HEK293 (cell line): ENCODE data around the gene GJC2.
A peak's percentile ranks its signal among the peaks of the same experiment; 100 is the strongest.

Experiments used
- CTCF ChIA-PET: fragments of 350-600 bp; formaldehyde crosslinking; extraction: SDS; loops from one replicate; lab custom pipeline; 2021; ENCODE audit warnings: antibody characterized with exemption; lab: Yijun Ruan, JAX
- POLR2A ChIA-PET: fragments of 300-600 bp; formaldehyde crosslinking; extraction: SDS; loops from one replicate; lab custom pipeline; 2020; ENCODE audit warnings: antibody characterized with exemption, inconsistent platforms; lab: Yijun Ruan, JAX
- H3K27ac ChIP-seq: fragments of 200-500 bp; sonication (Bioruptor generic); 2 replicates; pipeline ENCODE4 v1.5.1; 2014; ENCODE audit warnings: low read depth, low read length, control low read depth, inconsistent platforms; ENCODE audit errors: extremely low read depth
- H3K36me3 ChIP-seq, 2 experiments: fragments of 200-500 bp in 1 of 2; sonication (Bioruptor generic) in 1 of 2; 1 replicate in 1 of 2; 2 replicates in 1 of 2; pipeline ENCODE4 v1.5.1; 2014 to 2017; ENCODE audit warnings: inconsistent platforms in 2 of 2, low read length in 2 of 2; ENCODE audit not compliant: control insufficient read depth in 2 of 2, insufficient read depth in 1 of 2
- H3K4me1 ChIP-seq: fragments of 200-500 bp; sonication (Bioruptor generic); 2 replicates; pipeline ENCODE4 v1.5.1; 2014; ENCODE audit warnings: mild to moderate bottlenecking, low read length, inconsistent platforms; ENCODE audit not compliant: control insufficient read depth, insufficient read depth
- H3K4me3 ChIP-seq: 2 replicates; pipeline ENCODE4 v1.5.1; 2011; ENCODE audit warnings: low read depth, mild to moderate bottlenecking, control low read depth, low read length, moderate library complexity
- H3K9me3 ChIP-seq: fragments of 200-500 bp; sonication (Bioruptor generic); 2 replicates; pipeline ENCODE4 v1.5.1; 2014; ENCODE audit warnings: low read depth, low read length, inconsistent platforms; ENCODE audit not compliant: control insufficient read depth, insufficient read depth
- BCL11A ChIP-seq: fragments of 450-650 bp; formaldehyde crosslinking; IDR thresholded peaks from 2 replicates; pipeline ENCODE4 v1.5.1; 2016; ENCODE audit warnings: low read depth, missing biosample characterization, missing genetic modification characterization
- BCL11B ChIP-seq: fragments of 450-650 bp; formaldehyde crosslinking; IDR thresholded peaks from 2 replicates; pipeline ENCODE4 v1.5.1; 2016; ENCODE audit warnings: low read depth, missing biosample characterization, missing genetic modification characterization
- GLIS1 ChIP-seq: fragments of 450-650 bp; formaldehyde crosslinking; IDR thresholded peaks from 2 replicates; pipeline ENCODE4 v1.5.1; 2016; ENCODE audit warnings: missing biosample characterization, missing genetic modification characterization
- GLIS2 ChIP-seq: fragments of 450-650 bp; formaldehyde crosslinking; IDR thresholded peaks from 2 replicates; pipeline ENCODE4 v1.5.1; 2016; ENCODE audit warnings: missing biosample characterization, missing genetic modification characterization
- KLF7 ChIP-seq: fragments of 450-650 bp; formaldehyde crosslinking; IDR thresholded peaks from 2 replicates; pipeline ENCODE4 v1.5.1; 2016; ENCODE audit warnings: missing biosample characterization, missing genetic modification characterization, borderline replicate concordance
- SP2 ChIP-seq: fragments of 450-650 bp; formaldehyde crosslinking; IDR thresholded peaks from 2 replicates; pipeline ENCODE4 v1.5.1; 2016; ENCODE audit warnings: missing biosample characterization, missing genetic modification characterization
- SP7 ChIP-seq: fragments of 450-650 bp; formaldehyde crosslinking; IDR thresholded peaks from 2 replicates; pipeline ENCODE4 v1.5.1; 2016; ENCODE audit warnings: missing biosample characterization, missing genetic modification characterization
- ZBTB11 ChIP-seq: fragments of 450-650 bp; formaldehyde crosslinking; conservative IDR thresholded peaks from 2 replicates; pipeline ENCODE4 v1.5.1; 2016; ENCODE audit warnings: low read depth, missing biosample characterization, missing genetic modification characterization
- ZBTB20 ChIP-seq: fragments of 450-650 bp; formaldehyde crosslinking; IDR thresholded peaks from 2 replicates; pipeline ENCODE4 v1.5.1; 2016; ENCODE audit warnings: missing biosample characterization, missing genetic modification characterization
- ZBTB21 ChIP-seq: fragments of 450-650 bp; formaldehyde crosslinking; IDR thresholded peaks from 2 replicates; pipeline ENCODE4 v1.5.1; 2017; ENCODE audit warnings: missing biosample characterization, missing genetic modification characterization
- ZBTB8A ChIP-seq: fragments of 450-650 bp; formaldehyde crosslinking; IDR thresholded peaks from 2 replicates; pipeline ENCODE4 v1.5.1; 2016; ENCODE audit warnings: missing biosample characterization, missing genetic modification characterization
- ZIC2 ChIP-seq: fragments of 450-650 bp; formaldehyde crosslinking; IDR thresholded peaks from 2 replicates; pipeline ENCODE4 v1.5.1; 2016; ENCODE audit warnings: missing biosample characterization, missing genetic modification characterization
- ZNF10 ChIP-seq: fragments of 450-650 bp; formaldehyde crosslinking; IDR thresholded peaks from 2 replicates; pipeline ENCODE4 v1.5.1; 2017; ENCODE audit warnings: missing biosample characterization, missing genetic modification characterization
- ZNF18 ChIP-seq: fragments of 450-650 bp; formaldehyde crosslinking; IDR thresholded peaks from 2 replicates; pipeline ENCODE4 v1.5.1; 2016; ENCODE audit warnings: missing biosample characterization, missing genetic modification characterization
- ZNF335 ChIP-seq: fragments of 450-650 bp; formaldehyde crosslinking; conservative IDR thresholded peaks from 2 replicates; pipeline ENCODE4 v1.5.1; 2016; ENCODE audit warnings: missing biosample characterization, missing genetic modification characterization
- ZNF513 ChIP-seq: fragments of 450-650 bp; IDR thresholded peaks from 2 replicates; pipeline ENCODE4 v1.5.1; 2018; ENCODE audit warnings: missing biosample characterization, missing genetic modification characterization
- ZNF585B ChIP-seq: fragments of 450-650 bp; formaldehyde crosslinking; IDR thresholded peaks from 2 replicates; pipeline ENCODE4 v1.5.1; 2016; ENCODE audit warnings: missing biosample characterization, missing genetic modification characterization
- ZNF626 ChIP-seq: fragments of 450-650 bp; sonication (Bioruptor Pico); formaldehyde crosslinking; IDR thresholded peaks from 2 replicates; pipeline ENCODE4 v1.5.1; 2018; ENCODE audit warnings: missing biosample characterization, missing genetic modification characterization, inconsistent platforms
- ZNF629 ChIP-seq: fragments of 450-650 bp; formaldehyde crosslinking; IDR thresholded peaks from 2 replicates; pipeline ENCODE4 v1.5.1; 2017; ENCODE audit warnings: missing biosample characterization, missing genetic modification characterization
- ZNF639 ChIP-seq: fragments of 450-650 bp; formaldehyde crosslinking; IDR thresholded peaks from 2 replicates; pipeline ENCODE4 v1.5.1; 2016; ENCODE audit warnings: missing biosample characterization, missing genetic modification characterization
- ZNF776 ChIP-seq: fragments of 450-650 bp; formaldehyde crosslinking; IDR thresholded peaks from 2 replicates; pipeline ENCODE4 v1.5.0; 2017; ENCODE audit warnings: missing biosample characterization, missing genetic modification characterization, borderline replicate concordance
- ZNF791 ChIP-seq: fragments of 450-650 bp; formaldehyde crosslinking; IDR thresholded peaks from 2 replicates; pipeline ENCODE4 v1.5.1; 2016; ENCODE audit warnings: missing biosample characterization, missing genetic modification characterization

The GJC2 gene

GRCh38 chr1:228163776-228164519 lies 14.2 kb downstream of the GJC2 start:
- Histone ChIP-seq H3K4me3 (no peak overlapping the region), H3K4me1 (peaks cover 4% of the 10 kb centered on the region), H3K36me3 (peaks cover 0 to 3% of the 10 kb centered on the region in 2 experiments; a peak in 1 of 3 replicates), H3K9me3 (no peaks in the 10 kb centered on the region), H3K27ac (no peak overlapping the region)
- peak; percentile 46 for TF ChIP-seq ZIC2 (tag by site-specific recombination)
- 0 out of 2 replicates have a peak, but pooled peaks have one; percentile 19 for TF ChIP-seq GLIS2 (tag by site-specific recombination)
- TF ChIP-seq GLIS1 (tag by site-specific recombination): peak; percentile 73
- no peak for TF ChIP-seq ZNF10 (tag by site-specific recombination)
- ChIA-PET POLR2A (interaction anchor here (0.5 to 7.7 kb wide), 7 partner anchors 11 to 327 kb away, joined by 3 to 82 read pairs (median 18); partner anchors contain the start of genes ARF1, GJC2 and GUK1), CTCF (interaction anchor here (0.6 to 6.1 kb wide), 6 partner anchors 10 to 166 kb away, joined by 3 to 50 read pairs (median 4); no protein-coding TSS in a partner anchor)

- Histone ChIP-seq H3K27ac (peak overlapping the region; percentile 47; the same call in 1 of the 2 replicates), H3K9me3 (no peaks in the 10 kb centered on the region), H3K36me3 (peaks cover 0 to 3% of the 10 kb centered on the region in 2 experiments; a peak in 1 of 3 replicates), H3K4me1 (peaks cover 4% of the 10 kb centered on the region), H3K4me3 (peak overlapping the region; percentile 48)
- POLR2A ChIA-PET: interaction anchor here (0.7 to 7.7 kb wide), 18 partner anchors 9 to 1020 kb away, joined by 3 to 82 read pairs (median 8); partner anchors contain the start of genes ARF1, GJC2, GUK1 and TRIM11
- CTCF ChIA-PET: interaction anchor here (0.5 to 6.1 kb wide), 24 partner anchors 9 to 1021 kb away, joined by 3 to 50 read pairs (median 4); no protein-coding TSS in a partner anchor
- TF ChIP-seq ZNF335 (tag by site-specific recombination) (peak; percentile 98), SP2 (tag by site-specific recombination) (no peak), ZNF585B (tag by site-specific recombination) (0 out of 2 replicates have a peak, but pooled peaks have one; percentile 6), ZNF639 (tag by site-specific recombination) (no peak), GLIS2 (tag by site-specific recombination) (0 out of 2 replicates have a peak, but pooled peaks have one; percentile 6), ZNF791 (tag by site-specific recombination) (no peak), BCL11B (tag by site-specific recombination) (no peak), KLF7 (tag by site-specific recombination) (no peak), ZNF513 (tag by site-specific recombination) (peak; percentile 67), SP7 (0 out of 2 replicates have a peak, but pooled peaks have one; percentile 29), ZBTB20 (tag by site-specific recombination) (0 out of 2 replicates have a peak, but pooled peaks have one; percentile 24), ZBTB11 (tag by site-specific recombination) (0 out of 2 replicates have a peak, but pooled peaks have one; percentile 15), ZBTB8A (tag by site-specific recombination) (peak; percentile 41; the same call in 1 of the 2 replicates), ZBTB21 (tag by site-specific recombination) (peak; percentile 7; the same call in 1 of the 2 replicates), BCL11A (tag by site-specific recombination) (no peak), ZNF18 (tag by site-specific recombination) (no peak), ZNF776 (tag by site-specific recombination) (no peak), ZNF629 (tag by site-specific recombination) (0 out of 2 replicates have a peak, but pooled peaks have one; percentile 46), ZNF626 (tag by site-specific recombination) (no peak)
Observed at GRCh38 chr1:228164561-228165371, 15.0 kb downstream of the GJC2 start.
